Type B pancreatic cell (in vitro differentiated cells): ENCODE measurements around the gene RNPS1. TPM values are rescaled to one million over a fixed set of nuclear protein-coding genes. Genes with fewer than 3 reads are reported as not detected.

Experiments
- DNase-seq: peaks from one replicate; pipeline ENCODE4 v3.0.0; 2021; ENCODE audit warnings: mixed read lengths; ENCODE audit not compliant: unreplicated experiment; ENCODE audit errors: extremely low spot score
- H3K27ac Mint-ChIP-seq: 2 replicates; pipeline ENCODE4 v1.8.0; 2021; ENCODE audit warnings: mild to moderate bottlenecking, mixed read lengths
- H3K27me3 Mint-ChIP-seq: 2 replicates; pipeline ENCODE4 v1.8.0; 2021; ENCODE audit warnings: mixed read lengths
- H3K36me3 Mint-ChIP-seq: 2 replicates; pipeline ENCODE4 v1.8.0; 2021; ENCODE audit warnings: mixed read lengths
- H3K4me1 Mint-ChIP-seq: one replicate; pipeline ENCODE4 v1.8.0; 2021; ENCODE audit warnings: mixed read lengths; ENCODE audit not compliant: unreplicated experiment
- H3K4me3 Mint-ChIP-seq: 2 replicates; pipeline ENCODE4 v1.8.0; 2021; ENCODE audit warnings: mild to moderate bottlenecking, mixed read lengths
- H3K9me3 Mint-ChIP-seq: 2 replicates; pipeline ENCODE4 v1.8.0; 2021; ENCODE audit warnings: mixed read lengths
- total RNA-seq: library from RNA; stranded (reverse); gene quantifications from 2 replicates; pipeline ENCODE4 v1.2.1, GENCODE V29; 2021; ENCODE audit warnings: low replicate concordance
- TF ChIP-seq, protein P1 (sequence below): fragments of 200-600 bp; sonication (generic); conservative IDR thresholded peaks from 2 replicates; pipeline ENCODE4 v1.5.0; 2021; ENCODE audit warnings: antibody characterized with exemption, mild to moderate bottlenecking

RNPS1 gene
- total RNA-seq, 1 donor from 2014 or later: 241 TPM

- Mint-ChIP-seq H3K4me3 (no peak overlapping the region), H3K4me1 (no peaks in the 10 kb centered on the region), H3K27ac (no peak overlapping the region), H3K27me3 (no peaks in the 10 kb centered on the region), H3K9me3 (no peaks in the 10 kb centered on the region), H3K36me3 (no peaks in the 10 kb centered on the region)
- TF ChIP-seq, protein P1, sequence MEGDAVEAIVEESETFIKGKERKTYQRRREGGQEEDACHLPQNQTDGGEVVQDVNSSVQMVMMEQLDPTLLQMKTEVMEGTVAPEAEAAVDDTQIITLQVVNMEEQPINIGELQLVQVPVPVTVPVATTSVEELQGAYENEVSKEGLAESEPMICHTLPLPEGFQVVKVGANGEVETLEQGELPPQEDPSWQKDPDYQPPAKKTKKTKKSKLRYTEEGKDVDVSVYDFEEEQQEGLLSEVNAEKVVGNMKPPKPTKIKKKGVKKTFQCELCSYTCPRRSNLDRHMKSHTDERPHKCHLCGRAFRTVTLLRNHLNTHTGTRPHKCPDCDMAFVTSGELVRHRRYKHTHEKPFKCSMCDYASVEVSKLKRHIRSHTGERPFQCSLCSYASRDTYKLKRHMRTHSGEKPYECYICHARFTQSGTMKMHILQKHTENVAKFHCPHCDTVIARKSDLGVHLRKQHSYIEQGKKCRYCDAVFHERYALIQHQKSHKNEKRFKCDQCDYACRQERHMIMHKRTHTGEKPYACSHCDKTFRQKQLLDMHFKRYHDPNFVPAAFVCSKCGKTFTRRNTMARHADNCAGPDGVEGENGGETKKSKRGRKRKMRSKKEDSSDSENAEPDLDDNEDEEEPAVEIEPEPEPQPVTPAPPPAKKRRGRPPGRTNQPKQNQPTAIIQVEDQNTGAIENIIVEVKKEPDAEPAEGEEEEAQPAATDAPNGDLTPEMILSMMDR: no peak
- no peak for DNase-seq
Observed at GRCh38 chr16:2275476-2276367, 7.8 kb upstream of the RNPS1 start.

DNA sequence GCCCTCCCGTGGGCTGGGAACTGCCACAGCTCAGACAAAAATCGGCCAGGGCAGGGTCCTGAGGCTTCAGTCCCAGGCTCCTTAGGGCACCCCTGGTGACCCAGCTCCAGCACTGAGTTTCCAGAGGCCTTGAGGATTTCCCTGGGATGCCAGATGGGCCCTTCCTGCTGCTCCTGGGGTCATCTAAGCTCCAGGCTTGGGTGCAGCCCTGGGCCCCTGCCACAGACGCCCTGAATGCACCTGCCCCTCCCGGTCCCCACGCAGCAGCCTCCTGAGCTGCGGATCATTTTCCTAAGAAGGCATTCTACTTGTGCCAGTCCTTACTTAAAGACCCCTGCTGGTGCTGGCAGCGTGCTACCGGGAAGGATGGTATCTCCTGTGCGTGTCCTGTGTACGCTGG lies 6.0 kb upstream of the RNPS1 start:
- Mint-ChIP-seq H3K36me3 (no peaks in the 10 kb centered on the region), H3K4me1 (peaks cover 5% of the 10 kb centered on the region), H3K9me3 (no peaks in the 10 kb centered on the region), H3K4me3 (no peak overlapping the region), H3K27ac (no peak overlapping the region), H3K27me3 (no peaks in the 10 kb centered on the region)
- TF ChIP-seq, protein P1: no peak
- no peak for DNase-seq

- Mint-ChIP-seq H3K36me3 (no peaks in the 10 kb centered on the region), H3K4me1 (peaks cover 5% of the 10 kb centered on the region), H3K9me3 (no peaks in the 10 kb centered on the region), H3K27ac (no peak overlapping the region), H3K27me3 (no peaks in the 10 kb centered on the region), H3K4me3 (no peak overlapping the region)
- DNase-seq: no peak
- TF ChIP-seq, protein P1: no peak
Observed at GRCh38 chr16:2273484-2273883, 5.6 kb upstream of the RNPS1 start.

DNA sequence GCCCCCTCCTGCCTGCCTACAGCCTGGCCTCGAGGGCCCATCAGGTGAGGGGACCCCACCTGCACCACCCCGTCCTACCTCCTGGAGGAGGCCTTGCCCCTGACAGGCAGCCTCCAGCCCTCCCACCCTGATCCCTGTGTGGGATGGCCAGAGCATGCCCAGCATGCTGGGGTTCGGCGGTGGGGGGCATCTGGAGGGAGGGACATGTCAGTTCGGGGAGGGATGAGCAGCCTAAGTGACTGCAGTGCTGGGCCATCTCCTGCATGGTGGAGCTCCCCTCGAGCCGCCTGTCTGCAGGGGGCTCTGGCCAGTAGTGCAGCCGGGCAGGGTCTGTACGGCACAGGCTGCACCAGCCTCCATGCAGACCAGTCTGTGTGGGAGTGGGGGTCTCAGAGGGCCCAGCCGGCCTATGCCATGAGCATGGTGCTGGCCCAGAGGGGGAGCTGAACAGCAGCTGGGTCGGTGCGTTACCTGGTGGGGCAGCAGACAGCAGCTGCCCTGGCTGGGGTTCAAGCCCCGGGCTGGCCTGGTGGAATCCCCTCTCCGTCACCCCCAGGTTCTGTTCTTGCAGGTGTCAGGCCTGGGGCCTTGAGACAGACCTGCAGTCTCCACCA lies 4.0 kb upstream of the RNPS1 start:
- Mint-ChIP-seq H3K9me3 (no peaks in the 10 kb centered on the region), H3K4me1 (peaks cover 6% of the 10 kb centered on the region), H3K4me3 (no peak overlapping the region), H3K27me3 (no peaks in the 10 kb centered on the region), H3K27ac (no peak overlapping the region), H3K36me3 (peaks cover under 1% of the 10 kb centered on the region)
- no peak for DNase-seq
- TF ChIP-seq, protein P1: no peak

DNA sequence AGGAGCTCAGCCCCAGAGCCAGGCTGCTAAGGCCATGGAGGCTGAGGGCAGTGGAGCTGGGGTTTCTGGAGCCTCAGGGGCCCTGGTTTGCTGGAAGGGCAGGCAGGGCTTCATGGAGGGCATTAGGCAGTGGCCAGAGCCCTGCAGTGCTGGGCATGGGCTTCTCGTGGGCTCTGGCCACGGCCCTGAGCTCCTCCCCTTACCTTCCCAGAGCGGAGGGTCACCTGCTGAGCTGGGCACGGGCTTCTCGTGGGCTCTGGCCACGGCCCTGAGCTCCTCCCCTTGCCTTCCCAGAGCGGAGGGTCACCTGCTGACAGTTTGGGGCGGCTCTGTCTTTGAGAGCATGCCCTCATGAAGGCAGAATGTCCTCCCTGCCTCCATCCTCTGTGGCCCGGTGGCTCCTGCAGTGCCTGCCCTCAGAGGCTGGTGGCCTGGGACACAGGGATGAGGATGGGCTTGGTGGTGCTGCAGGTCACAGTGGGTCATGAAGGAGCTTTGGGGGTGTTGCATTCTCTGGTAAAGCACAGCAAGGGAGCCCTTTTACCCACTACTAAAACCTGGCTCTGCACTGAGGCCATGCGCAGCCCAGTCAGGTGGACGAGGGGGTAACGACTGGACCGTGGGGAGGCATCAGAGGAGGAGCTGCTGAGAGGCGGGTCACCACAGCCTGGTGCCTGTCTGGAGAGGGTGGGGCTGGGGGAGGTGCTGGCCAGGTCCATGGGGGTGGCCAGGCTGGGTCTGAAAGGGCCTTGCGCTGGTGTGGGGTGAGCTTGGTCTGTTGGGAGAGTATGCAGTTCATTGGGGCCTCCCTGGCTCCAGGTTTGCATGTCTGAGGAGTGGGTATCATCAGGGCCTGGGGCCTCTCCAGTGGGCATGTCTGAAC lies 2.9 kb upstream of the RNPS1 start:
- Mint-ChIP-seq H3K27ac (no peak overlapping the region), H3K9me3 (no peaks in the 10 kb centered on the region), H3K4me3 (peak overlapping the region; percentile 59), H3K4me1 (peaks cover 16% of the 10 kb centered on the region), H3K36me3 (peaks cover 5% of the 10 kb centered on the region), H3K27me3 (no peaks in the 10 kb centered on the region)
- DNase-seq: no peak
- TF ChIP-seq, protein P1: no peak
